ENCODE results near the gene ZDHHC11B.

The ZDHHC11B gene

GRCh38 chr5:676699-677076 lies 107.8 kb downstream of the ZDHHC11B start:
- H3K4me3 ChIP-seq (ENCODE audit: low read depth, low read length): no peak overlapping the region

DNA sequence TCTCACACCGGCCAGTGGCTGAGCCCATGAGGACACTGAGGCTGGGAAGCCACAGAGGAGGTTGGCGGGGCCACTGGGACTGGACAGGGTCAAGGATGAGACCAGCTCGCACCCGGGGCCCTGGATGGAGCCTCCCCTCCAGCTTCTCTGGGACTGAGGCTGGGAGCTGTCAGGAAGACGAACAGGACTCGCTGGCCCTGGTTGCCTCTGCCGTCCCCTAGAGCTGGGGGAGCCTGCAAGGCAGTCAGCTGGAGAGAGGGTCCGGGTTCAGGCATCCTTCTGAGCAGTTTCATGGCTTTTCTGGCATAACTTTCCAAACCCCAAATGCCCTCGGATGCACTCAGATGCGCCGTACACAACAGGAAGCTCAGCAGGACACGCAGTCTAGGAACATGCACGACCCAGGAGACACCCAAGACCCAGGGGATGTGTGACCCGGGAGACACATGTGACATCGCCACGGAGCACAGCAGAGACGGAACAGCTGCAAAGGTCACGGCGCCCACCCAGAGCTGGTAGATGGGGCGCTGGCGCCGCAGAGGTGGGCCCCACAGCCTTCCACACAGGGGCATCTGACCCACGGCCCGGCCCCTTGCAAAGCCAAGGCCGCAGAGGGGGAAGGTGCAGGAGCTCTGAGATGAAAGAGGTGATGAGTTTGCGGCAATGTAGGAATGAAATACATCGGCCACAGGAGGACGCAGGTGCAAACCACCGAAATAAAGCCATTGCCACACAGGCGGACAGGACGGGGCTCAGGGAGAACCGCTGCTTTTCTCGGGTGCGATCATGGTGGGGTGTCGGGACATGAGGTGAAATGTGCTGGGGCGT lies 108.4 kb downstream of the ZDHHC11B start:
- TF ChIP-seq, protein P1, sequence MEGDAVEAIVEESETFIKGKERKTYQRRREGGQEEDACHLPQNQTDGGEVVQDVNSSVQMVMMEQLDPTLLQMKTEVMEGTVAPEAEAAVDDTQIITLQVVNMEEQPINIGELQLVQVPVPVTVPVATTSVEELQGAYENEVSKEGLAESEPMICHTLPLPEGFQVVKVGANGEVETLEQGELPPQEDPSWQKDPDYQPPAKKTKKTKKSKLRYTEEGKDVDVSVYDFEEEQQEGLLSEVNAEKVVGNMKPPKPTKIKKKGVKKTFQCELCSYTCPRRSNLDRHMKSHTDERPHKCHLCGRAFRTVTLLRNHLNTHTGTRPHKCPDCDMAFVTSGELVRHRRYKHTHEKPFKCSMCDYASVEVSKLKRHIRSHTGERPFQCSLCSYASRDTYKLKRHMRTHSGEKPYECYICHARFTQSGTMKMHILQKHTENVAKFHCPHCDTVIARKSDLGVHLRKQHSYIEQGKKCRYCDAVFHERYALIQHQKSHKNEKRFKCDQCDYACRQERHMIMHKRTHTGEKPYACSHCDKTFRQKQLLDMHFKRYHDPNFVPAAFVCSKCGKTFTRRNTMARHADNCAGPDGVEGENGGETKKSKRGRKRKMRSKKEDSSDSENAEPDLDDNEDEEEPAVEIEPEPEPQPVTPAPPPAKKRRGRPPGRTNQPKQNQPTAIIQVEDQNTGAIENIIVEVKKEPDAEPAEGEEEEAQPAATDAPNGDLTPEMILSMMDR (IDR thresholded peaks at IDR 0.05; ENCODE audit: low read depth, low read length): no peak
- no peak for DNase-seq (ENCODE audit: low read depth, low spot score)
- in situ Hi-C loops (cut with HindIII; ENCODE audit: low sequenced_read_pairs): no loop called here
- no peak overlapping the region for H3K4me3 ChIP-seq (ENCODE audit: low read depth, low read length)

More at GRCh38 chr5:676699-677076, 107.8 kb downstream of the ZDHHC11B start:
- in situ Hi-C loops (cut with HindIII; ENCODE audit: low sequenced_read_pairs): no loop called here
- TF ChIP-seq, protein P1 (IDR thresholded peaks at IDR 0.05; ENCODE audit: low read depth, low read length): no peak
- DNase-seq (ENCODE audit: low read depth, low spot score): no peak

- no peak for DNase-seq (ENCODE audit: low read depth, low spot score)
- TF ChIP-seq, protein P1 (IDR thresholded peaks at IDR 0.05; ENCODE audit: low read depth, low read length): no peak
- no peak overlapping the region for H3K4me3 ChIP-seq (ENCODE audit: low read depth, low read length)
- in situ Hi-C loops (cut with HindIII; ENCODE audit: low sequenced_read_pairs): no loop called here
These were observed 109.2 kb downstream of the ZDHHC11B start for GRCh38 chr5:675111-675870.

DNA sequence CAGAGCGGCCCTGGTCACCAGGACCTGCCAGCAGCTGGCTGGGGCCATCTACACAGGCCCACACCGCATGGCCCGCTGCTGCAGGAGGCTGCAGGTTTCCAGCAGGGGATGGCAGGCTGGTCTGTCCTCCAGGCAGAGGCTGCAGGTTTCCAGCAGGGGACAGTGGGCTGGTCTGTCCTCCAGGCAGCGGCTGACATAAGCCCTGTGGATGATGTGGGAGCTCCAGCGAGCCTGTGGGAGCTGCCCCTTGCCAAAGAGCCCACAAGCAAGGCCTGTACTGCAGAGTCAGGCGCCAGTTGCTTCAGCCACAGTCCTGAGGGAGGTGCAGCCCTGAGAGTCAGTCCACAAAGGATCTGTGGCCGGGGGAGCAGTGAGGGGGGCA lies 109.9 kb downstream of the ZDHHC11B start:
- in situ Hi-C loops (cut with HindIII; ENCODE audit: low sequenced_read_pairs): no loop called here
- H3K4me3 ChIP-seq (ENCODE audit: low read depth, low read length): no peak overlapping the region
- TF ChIP-seq, protein P1 (IDR thresholded peaks at IDR 0.05; ENCODE audit: low read depth, low read length): no peak
- DNase-seq (ENCODE audit: low read depth, low spot score): no peak

DNA sequence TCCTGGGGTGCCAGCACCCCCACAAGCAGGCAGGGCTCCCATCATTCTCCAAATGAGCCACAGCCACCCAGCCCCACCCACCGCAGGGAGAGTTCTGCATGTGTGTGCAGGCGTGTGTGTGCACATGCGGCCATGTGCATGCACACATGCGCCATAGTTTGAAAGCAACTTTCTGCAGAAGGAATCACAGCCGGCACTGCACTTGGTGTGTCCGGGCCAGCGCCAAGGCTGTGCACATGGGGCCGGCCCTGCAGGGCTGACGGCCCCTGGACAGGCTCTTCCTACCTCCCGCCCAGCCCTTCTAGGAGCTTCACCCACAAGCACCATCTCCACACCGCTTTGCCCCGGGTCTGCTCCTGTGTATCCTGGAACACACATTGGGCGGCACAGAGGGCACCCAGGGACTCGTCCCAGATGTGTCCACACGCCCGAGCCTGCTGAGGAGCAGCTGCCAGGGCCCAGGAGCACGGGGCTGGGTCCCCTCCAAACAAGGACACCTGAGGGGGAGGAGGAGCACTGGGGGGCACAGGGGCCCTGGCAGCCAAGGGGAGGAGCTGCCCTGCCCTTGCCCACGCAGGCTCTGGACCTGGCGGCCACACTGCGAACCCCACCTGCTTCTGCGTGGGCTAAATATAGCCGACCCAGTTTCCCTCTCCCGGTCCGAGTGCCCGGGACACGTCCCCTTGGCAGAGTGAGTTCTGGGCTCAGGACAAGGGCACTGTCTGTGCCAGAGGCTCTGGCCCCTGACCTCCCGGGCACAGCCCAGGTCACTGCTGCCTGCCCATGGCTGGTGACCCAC lies 110.5 kb downstream of the ZDHHC11B start:
- no peak overlapping the region for H3K4me3 ChIP-seq (ENCODE audit: low read depth, low read length)
- DNase-seq (ENCODE audit: low read depth, low spot score): no peak
- in situ Hi-C loops (cut with HindIII; ENCODE audit: low sequenced_read_pairs): no loop called here
- TF ChIP-seq, protein P1 (IDR thresholded peaks at IDR 0.05; ENCODE audit: low read depth, low read length): no peak

DNA sequence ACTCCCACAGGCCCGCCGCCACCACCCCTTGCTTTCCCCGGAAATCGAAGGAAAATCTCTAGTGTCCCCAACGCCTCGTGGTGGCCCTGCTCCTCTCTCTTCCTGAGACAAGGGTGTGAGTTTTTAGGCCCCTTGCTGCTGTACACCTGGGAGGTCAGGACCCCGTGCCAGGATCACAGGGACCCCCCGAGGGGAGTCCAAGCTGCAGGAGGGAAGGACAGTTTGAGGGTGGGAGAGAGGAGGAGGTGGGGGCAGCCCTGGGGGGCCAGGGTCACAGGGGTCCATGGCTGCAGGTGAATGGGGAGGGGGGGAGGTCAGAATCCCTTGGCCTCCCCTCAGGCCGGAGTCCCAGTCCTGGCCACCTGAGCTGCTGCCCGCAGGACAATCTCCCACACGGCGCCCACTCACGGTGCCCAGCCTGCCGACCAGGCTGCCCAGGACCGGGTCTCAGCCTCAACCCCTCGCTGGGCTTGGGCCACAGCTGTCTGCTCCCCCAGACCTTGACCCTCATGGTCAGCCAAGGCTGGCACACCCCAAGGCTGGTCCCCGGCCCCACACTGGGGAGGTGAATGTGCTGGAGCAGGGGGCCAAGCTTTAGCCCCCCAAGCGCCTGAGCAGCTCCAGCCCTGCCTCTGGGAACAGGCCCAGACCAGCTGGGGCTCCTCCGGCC lies 111.2 kb downstream of the ZDHHC11B start:
- TF ChIP-seq, protein P1 (IDR thresholded peaks at IDR 0.05; ENCODE audit: low read depth, low read length): no peak
- DNase-seq (ENCODE audit: low read depth, low spot score): no peak
- in situ Hi-C loops (cut with HindIII; ENCODE audit: low sequenced_read_pairs): no loop called here
- H3K4me3 ChIP-seq (ENCODE audit: low read depth, low read length): no peak overlapping the region

Data from astrocyte of the spinal cord (primary cell).